Measurements from ENCODE around the gene GMEB1. TPM values are rescaled to one million over a fixed set of nuclear protein-coding genes. Genes with fewer than 3 reads are reported as not detected.
"Not testable (repeated sequence)": the region's sequence is repeated elsewhere in the genome, so short reads cannot be mapped to it uniquely, and the experiment has no call there.

GMEB1 gene
- polyA plus RNA-seq, 4 donors: 14.8 to 19.4 (median 17.3) TPM

- DNase-seq (ENCODE audit: low read depth in 4 of 4, low spot score in 3 of 4): no peak
Observed at GRCh38 chr1:28745653-28746173, 77.1 kb downstream of the GMEB1 start.

- no peak for DNase-seq (ENCODE audit: low read depth in 4 of 4, low spot score in 3 of 4)
Observed at GRCh38 chr1:28750330-28750729, 81.7 kb downstream of the GMEB1 start.

- not testable (repeated sequence) for DNase-seq (ENCODE audit: low read depth in 4 of 4, low spot score in 3 of 4)
Observed at GRCh38 chr1:28750771-28751294, 82.2 kb downstream of the GMEB1 start.

- no peak for DNase-seq (ENCODE audit: low read depth in 4 of 4, low spot score in 3 of 4)
Observed at GRCh38 chr1:28751315-28752060, 82.9 kb downstream of the GMEB1 start.

- no peak for DNase-seq (ENCODE audit: low read depth in 4 of 4, low spot score in 3 of 4)
Observed at GRCh38 chr1:28755701-28756100, 87.1 kb downstream of the GMEB1 start.

- DNase-seq (ENCODE audit: low read depth in 4 of 4, low spot score in 3 of 4): no peak
Observed at GRCh38 chr1:28756846-28757245, 88.3 kb downstream of the GMEB1 start.

GRCh38 chr1:28758420-28758819, 89.8 kb downstream of the GMEB1 start:
- DNase-seq (ENCODE audit: low read depth in 4 of 4, low spot score in 3 of 4): no peak

- DNase-seq (ENCODE audit: low read depth in 4 of 4, low spot score in 3 of 4): no peak
Observed at GRCh38 chr1:28759257-28759656, 90.7 kb downstream of the GMEB1 start.

GRCh38 chr1:28761189-28761588, 92.6 kb downstream of the GMEB1 start:
- DNase-seq (ENCODE audit: low read depth in 4 of 4, low spot score in 3 of 4): no peak

GRCh38 chr1:28766532-28767183, 98.1 kb downstream of the GMEB1 start:
- DNase-seq (ENCODE audit: low read depth in 4 of 4, low spot score in 3 of 4): no peak

Other genes with a start within 250 kb of the GMEB1 start
- gene RCC1, start 162.7 kb upstream of the GMEB1 start, polyA plus RNA-seq (ENCODE audit: insufficient read length in 4 of 4): 10 to 100 TPM; 29.4 to 37.9 (median 33.8) TPM
- 10 to 100 TPM; 19.8 to 26.3 (median 23.5) TPM for gene TRNAU1AP, start 115.7 kb upstream of the GMEB1 start, polyA plus RNA-seq (ENCODE audit: insufficient read length in 4 of 4)
- gene RAB42, start 76.5 kb upstream of the GMEB1 start, polyA plus RNA-seq (ENCODE audit: insufficient read length in 4 of 4): 10 to 100 TPM in 1 of 4 donors, 1 to 10 TPM in 3; 2.6 to 10.6 (median 2.8) TPM
- 10 to 100 TPM; 28.8 to 38.5 (median 32.2) TPM for gene TAF12, start 25.7 kb upstream of the GMEB1 start, polyA plus RNA-seq (ENCODE audit: insufficient read length in 4 of 4)
- gene RNU11, start 20.2 kb upstream of the GMEB1 start, polyA plus RNA-seq (ENCODE audit: insufficient read length in 4 of 4): not detected
- 10 to 100 TPM; 70.0 to 97.7 (median 90.0) TPM for gene YTHDF2, start 68.2 kb downstream of the GMEB1 start, polyA plus RNA-seq (ENCODE audit: insufficient read length in 4 of 4)
- gene OPRD1, start 143.4 kb downstream of the GMEB1 start, polyA plus RNA-seq (ENCODE audit: insufficient read length in 4 of 4): under 1 TPM; 0.29 to 0.63 (median 0.35) TPM
- gene EPB41, start 245.8 kb downstream of the GMEB1 start, polyA plus RNA-seq (ENCODE audit: insufficient read length in 4 of 4): 10 to 100 TPM; 50.3 to 59.0 (median 55.1) TPM

Measured in left renal pelvis (tissue), 4 donors.